Neural cell (in vitro differentiated cells): ENCODE results near the gene ZNF324B. TPM values are rescaled to one million over a fixed set of nuclear protein-coding genes. Genes with fewer than 3 reads are reported as not detected.
"Not testable (repeated sequence)": the region's sequence is repeated elsewhere in the genome, so short reads cannot be mapped to it uniquely, and the experiment has no call there.

ENCODE experiments used
- H2AFZ ChIP-seq: fragments of 200-600, 300-800 bp; sonication (generic), shearing (Covaris generic); 2 replicates; pipeline ENCODE4 v1.6.0; 2014; ENCODE audit warnings: low read depth, mild to moderate bottlenecking, antibody characterized with exemption, low read length, moderate library complexity
- H3F3A ChIP-seq: fragments of 200-600 bp; shearing (Covaris generic); 2 replicates; pipeline ENCODE4 v1.6.1; 2016; ENCODE audit warnings: mild to moderate bottlenecking, moderate library complexity, mixed read lengths, antibody characterized with exemption, low read length; ENCODE audit not compliant: insufficient read depth, poor library complexity, severe bottlenecking
- H3K27ac ChIP-seq: fragments of 200-600, 300-800 bp; sonication (generic), shearing (Covaris generic); 2 replicates; pipeline ENCODE4 v1.5.1; 2014; ENCODE audit warnings: mild to moderate bottlenecking, low read length, moderate library complexity
- H3K27me3 ChIP-seq: fragments of 300-800, 200-600 bp; sonication (generic), shearing (Covaris generic); 2 replicates; pipeline ENCODE4 v1.6.0; 2014; ENCODE audit warnings: mild to moderate bottlenecking, low read depth, low read length, moderate library complexity; ENCODE audit not compliant: insufficient read depth
- H3K36me3 ChIP-seq: fragments of 300-800, 200-600 bp; sonication (generic), shearing (Covaris generic); 2 replicates; pipeline ENCODE4 v1.5.1; 2014; ENCODE audit warnings: mild to moderate bottlenecking, antibody characterized with exemption, low read length, moderate library complexity; ENCODE audit not compliant: insufficient read depth
- H3K4me2 ChIP-seq: fragments of 300-800, 200-600 bp; sonication (generic), shearing (Covaris generic); 2 replicates; pipeline ENCODE4 v1.6.0; 2014; ENCODE audit warnings: mild to moderate bottlenecking, low read length
- H3K4me3 ChIP-seq: fragments of 300-800, 200-600 bp; sonication (generic), shearing (Covaris generic); 2 replicates; pipeline ENCODE4 v1.5.1; 2014; ENCODE audit warnings: mild to moderate bottlenecking, low read length, moderate library complexity
- H3K79me2 ChIP-seq: fragments of 200-600 bp; shearing (Covaris generic); replicated peaks from 2 replicates; pipeline ENCODE4 v1.6.0; 2014; ENCODE audit warnings: mild to moderate bottlenecking, low read length, moderate library complexity; ENCODE audit not compliant: insufficient read depth
- H3K9ac ChIP-seq: fragments of 300-800, 200-600 bp; sonication (generic), shearing (Covaris generic); 2 replicates; pipeline ENCODE4 v1.6.1; 2016; ENCODE audit warnings: mild to moderate bottlenecking, low read length, mixed read lengths
- H3K9me2 ChIP-seq: fragments of 200-600 bp; shearing (Covaris generic); 2 replicates; pipeline ENCODE4 v1.6.1; 2016; ENCODE audit warnings: mild to moderate bottlenecking, low read length, mixed read lengths; ENCODE audit not compliant: insufficient read depth
- H3K9me3 ChIP-seq: fragments of 200-600, 300-800 bp; sonication (generic), shearing (Covaris generic); 2 replicates; pipeline ENCODE4 v1.6.1; 2016; ENCODE audit warnings: mild to moderate bottlenecking, mixed run types, low read length, moderate library complexity, mixed read lengths
- H4K20me1 ChIP-seq: fragments of 200-600 bp; shearing (Covaris generic); 2 replicates; pipeline ENCODE4 v1.6.1; 2016; ENCODE audit warnings: mild to moderate bottlenecking, mixed run types; ENCODE audit not compliant: insufficient read depth
- EP300 ChIP-seq: fragments of 450-650 bp; conservative IDR thresholded peaks from 2 replicates; pipeline ENCODE4 v1.6.1; 2014; ENCODE audit warnings: antibody characterized with exemption, mild to moderate bottlenecking, moderate library complexity; ENCODE audit not compliant: poor library complexity, severe bottlenecking
- EZH2 ChIP-seq: fragments of 200-600, 300-800 bp; shearing (Covaris generic), sonication (generic); IDR thresholded peaks from 2 replicates; pipeline ENCODE4 v1.6.1; 2014; ENCODE audit warnings: antibody characterized with exemption, low read length, borderline replicate concordance, mild to moderate bottlenecking; ENCODE audit not compliant: insufficient read depth, poor library complexity, severe bottlenecking
- MXI1 ChIP-seq: fragments of 450-650 bp; conservative IDR thresholded peaks from 2 replicates; pipeline ENCODE4 v1.6.1; 2014; ENCODE audit warnings: antibody characterized with exemption, mild to moderate bottlenecking; ENCODE audit not compliant: poor library complexity, severe bottlenecking
- POLR2AphosphoS5 ChIP-seq: IDR thresholded peaks from 2 replicates; pipeline ENCODE4 v1.6.1; 2012
- TAF1 ChIP-seq: IDR thresholded peaks from 2 replicates; pipeline ENCODE4 v1.6.1; 2012; ENCODE audit warnings: low read depth
- polyA plus RNA-seq: library from polyadenylated mRNA; depleted of rRNA; stranded (reverse); fragments of >200 nt; gene quantifications from 2 replicates; pipeline ENCODE4 v1.2.3, GENCODE V29; 2014
- TF ChIP-seq, protein P1 (sequence below): IDR thresholded peaks from 2 replicates; pipeline ENCODE4 v1.6.1; 2012; ENCODE audit warnings: borderline replicate concordance
- TF ChIP-seq, protein P2 (sequence below): fragments of 450-650 bp; IDR thresholded peaks from 2 replicates; pipeline ENCODE4 v1.5.1; 2014; ENCODE audit warnings: antibody characterized with exemption, mild to moderate bottlenecking, moderate library complexity; ENCODE audit not compliant: poor library complexity, severe bottlenecking

ZNF324B gene
- polyA plus RNA-seq, 1 donor from 2014 or later: 10.4 TPM

DNA sequence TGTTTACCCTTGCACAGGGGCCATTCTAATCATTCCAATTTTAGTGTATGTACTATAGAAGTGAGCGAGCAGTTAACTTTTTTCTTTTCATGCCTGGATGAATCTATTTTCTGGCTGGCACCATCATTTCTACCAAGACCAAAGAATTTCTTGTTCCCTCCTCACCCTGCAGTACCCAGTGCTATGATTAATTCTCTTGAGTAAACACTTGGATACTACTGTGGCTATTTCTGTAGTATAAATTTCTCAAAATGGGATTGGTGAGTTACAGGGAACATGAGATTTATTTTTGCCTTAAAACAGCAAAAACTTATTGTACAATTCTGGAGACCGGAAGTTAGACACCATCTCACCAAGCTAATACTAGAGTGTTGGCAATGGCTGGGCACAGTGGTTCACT, 32.4 kb downstream of the ZNF324B start (continued):
- TF ChIP-seq, protein P1, sequence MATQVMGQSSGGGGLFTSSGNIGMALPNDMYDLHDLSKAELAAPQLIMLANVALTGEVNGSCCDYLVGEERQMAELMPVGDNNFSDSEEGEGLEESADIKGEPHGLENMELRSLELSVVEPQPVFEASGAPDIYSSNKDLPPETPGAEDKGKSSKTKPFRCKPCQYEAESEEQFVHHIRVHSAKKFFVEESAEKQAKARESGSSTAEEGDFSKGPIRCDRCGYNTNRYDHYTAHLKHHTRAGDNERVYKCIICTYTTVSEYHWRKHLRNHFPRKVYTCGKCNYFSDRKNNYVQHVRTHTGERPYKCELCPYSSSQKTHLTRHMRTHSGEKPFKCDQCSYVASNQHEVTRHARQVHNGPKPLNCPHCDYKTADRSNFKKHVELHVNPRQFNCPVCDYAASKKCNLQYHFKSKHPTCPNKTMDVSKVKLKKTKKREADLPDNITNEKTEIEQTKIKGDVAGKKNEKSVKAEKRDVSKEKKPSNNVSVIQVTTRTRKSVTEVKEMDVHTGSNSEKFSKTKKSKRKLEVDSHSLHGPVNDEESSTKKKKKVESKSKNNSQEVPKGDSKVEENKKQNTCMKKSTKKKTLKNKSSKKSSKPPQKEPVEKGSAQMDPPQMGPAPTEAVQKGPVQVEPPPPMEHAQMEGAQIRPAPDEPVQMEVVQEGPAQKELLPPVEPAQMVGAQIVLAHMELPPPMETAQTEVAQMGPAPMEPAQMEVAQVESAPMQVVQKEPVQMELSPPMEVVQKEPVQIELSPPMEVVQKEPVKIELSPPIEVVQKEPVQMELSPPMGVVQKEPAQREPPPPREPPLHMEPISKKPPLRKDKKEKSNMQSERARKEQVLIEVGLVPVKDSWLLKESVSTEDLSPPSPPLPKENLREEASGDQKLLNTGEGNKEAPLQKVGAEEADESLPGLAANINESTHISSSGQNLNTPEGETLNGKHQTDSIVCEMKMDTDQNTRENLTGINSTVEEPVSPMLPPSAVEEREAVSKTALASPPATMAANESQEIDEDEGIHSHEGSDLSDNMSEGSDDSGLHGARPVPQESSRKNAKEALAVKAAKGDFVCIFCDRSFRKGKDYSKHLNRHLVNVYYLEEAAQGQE: no peak
- TF ChIP-seq POLR2AphosphoS5: no peak

DNA sequence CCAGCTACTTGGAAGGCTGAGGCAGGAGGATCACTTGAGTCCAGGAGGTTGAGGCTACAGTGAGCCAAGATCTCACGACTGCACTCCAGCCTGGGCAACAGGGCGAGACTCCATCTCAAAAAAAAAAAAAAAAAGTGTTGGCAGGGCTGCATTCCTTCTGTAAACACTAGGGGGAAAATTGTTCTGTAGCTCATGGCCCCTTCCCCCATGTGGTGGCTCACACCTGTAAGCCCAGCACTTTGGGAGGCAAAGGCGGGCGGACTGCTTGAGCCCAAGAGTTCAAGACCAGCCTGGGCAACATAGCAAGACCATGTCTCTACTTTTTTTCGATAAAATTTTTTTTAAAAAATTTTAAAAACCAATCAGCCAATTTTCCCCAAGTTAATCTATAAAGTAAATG, 32.9 kb downstream of the ZNF324B start:
- H2AFZ ChIP-seq, H3K27ac ChIP-seq, H3K9me2 ChIP-seq, H4K20me1 ChIP-seq, H3K79me2 ChIP-seq, H3F3A ChIP-seq, H3K4me2 ChIP-seq, H3K36me3 ChIP-seq, H3K4me3 ChIP-seq, H3K9ac ChIP-seq, H3K27me3 ChIP-seq, H3K9me3 ChIP-seq: not testable (repeated sequence)

DNA sequence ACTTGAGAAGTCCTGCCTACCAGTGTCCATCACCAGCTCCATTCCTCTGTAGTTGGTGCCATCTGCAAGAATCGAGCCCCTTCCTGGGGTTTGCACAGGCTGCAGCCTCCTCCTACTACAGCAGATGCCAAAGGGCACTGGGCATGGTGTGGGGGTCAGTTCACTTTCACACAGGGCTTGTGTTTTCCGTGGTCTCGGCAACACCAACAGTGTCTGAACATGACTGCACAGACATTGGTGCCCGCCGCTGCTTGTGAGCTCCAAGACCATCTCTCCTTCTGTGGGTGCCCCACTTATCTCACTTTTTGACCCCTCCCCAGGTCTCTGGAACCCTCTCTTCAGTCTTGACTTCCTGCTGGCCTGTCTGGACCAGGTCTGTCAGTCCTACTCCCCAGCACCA, 40.0 kb downstream of the ZNF324B start:
- Histone ChIP-seq H2AFZ (no peak overlapping the region), H3K79me2 (no peaks in the 10 kb centered on the region), H3K27ac (no peak overlapping the region), H3K9me3 (no peaks in the 10 kb centered on the region), H3K36me3 (no peaks in the 10 kb centered on the region), H3K27me3 (no peaks in the 10 kb centered on the region), H3K9ac (no peak overlapping the region), H3K4me3 (no peak overlapping the region), H4K20me1 (no peaks in the 10 kb centered on the region), H3K4me2 (no peak overlapping the region), H3K9me2 (no peaks in the 10 kb centered on the region), H3F3A (no peaks in the 10 kb centered on the region)
- TF ChIP-seq, protein P1: no peak
- TF ChIP-seq MXI1 (no peak), TAF1 (no peak), EP300 (no peak), POLR2AphosphoS5 (no peak), EZH2 (no peak)
- TF ChIP-seq, protein P2, sequence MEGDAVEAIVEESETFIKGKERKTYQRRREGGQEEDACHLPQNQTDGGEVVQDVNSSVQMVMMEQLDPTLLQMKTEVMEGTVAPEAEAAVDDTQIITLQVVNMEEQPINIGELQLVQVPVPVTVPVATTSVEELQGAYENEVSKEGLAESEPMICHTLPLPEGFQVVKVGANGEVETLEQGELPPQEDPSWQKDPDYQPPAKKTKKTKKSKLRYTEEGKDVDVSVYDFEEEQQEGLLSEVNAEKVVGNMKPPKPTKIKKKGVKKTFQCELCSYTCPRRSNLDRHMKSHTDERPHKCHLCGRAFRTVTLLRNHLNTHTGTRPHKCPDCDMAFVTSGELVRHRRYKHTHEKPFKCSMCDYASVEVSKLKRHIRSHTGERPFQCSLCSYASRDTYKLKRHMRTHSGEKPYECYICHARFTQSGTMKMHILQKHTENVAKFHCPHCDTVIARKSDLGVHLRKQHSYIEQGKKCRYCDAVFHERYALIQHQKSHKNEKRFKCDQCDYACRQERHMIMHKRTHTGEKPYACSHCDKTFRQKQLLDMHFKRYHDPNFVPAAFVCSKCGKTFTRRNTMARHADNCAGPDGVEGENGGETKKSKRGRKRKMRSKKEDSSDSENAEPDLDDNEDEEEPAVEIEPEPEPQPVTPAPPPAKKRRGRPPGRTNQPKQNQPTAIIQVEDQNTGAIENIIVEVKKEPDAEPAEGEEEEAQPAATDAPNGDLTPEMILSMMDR: no peak
